Keratinocyte (primary cell): ENCODE data around the gene FIZ1. TPM values are rescaled to one million over a fixed set of nuclear protein-coding genes. Genes with fewer than 3 reads are reported as not detected.

Experiments
- DNase-seq: peaks from one replicate; pipeline ENCODE4 v3.0.0-alpha.2; 2011; ENCODE audit warnings: low read depth, missing footprints, low spot score
- FAIRE-seq: peaks from 2 replicates; lab custom pipeline; 2011; peaks lifted over from hg19 to GRCh38; lab: Jason Lieb, UNC
- H2AFZ ChIP-seq: 2 replicates; pipeline ENCODE4 v1.6.0; 2012; ENCODE audit warnings: low read length, control low read depth, inconsistent platforms; ENCODE audit not compliant: control insufficient read depth
- H3K27ac ChIP-seq: 2 replicates; pipeline ENCODE4 v1.5.1; 2011; ENCODE audit warnings: low read length; ENCODE audit not compliant: control insufficient read depth, insufficient read depth
- H3K27me3 ChIP-seq: 3 replicates; pipeline ENCODE4 v1.6.0; 2011; ENCODE audit warnings: low read length; ENCODE audit not compliant: control insufficient read depth, insufficient read depth; ENCODE audit errors: extremely low read depth
- H3K36me3 ChIP-seq, 2 experiments: 2 replicates in 1 of 2; 3 replicates in 1 of 2; pipeline ENCODE4 v1.5.1; 2011; ENCODE audit warnings: low read length in 2 of 2, mild to moderate bottlenecking in 1 of 2; ENCODE audit not compliant: control insufficient read depth in 2 of 2, insufficient read depth in 2 of 2; ENCODE audit errors: extremely low read depth in 1 of 2
- H3K4me1 ChIP-seq: 3 replicates; pipeline ENCODE4 v1.5.1; 2011; ENCODE audit warnings: low read length; ENCODE audit not compliant: control insufficient read depth, insufficient read depth; ENCODE audit errors: extremely low read depth
- H3K4me2 ChIP-seq: 3 replicates; pipeline ENCODE4 v1.6.0; 2011; ENCODE audit warnings: low read depth, low read length; ENCODE audit not compliant: control insufficient read depth, insufficient read depth; ENCODE audit errors: extremely low read depth
- H3K4me3 ChIP-seq, 3 experiments: fragments of 200-600 bp in 1 of 3; sonication (generic) in 1 of 3; 2 replicates in 2 of 3; 3 replicates in 1 of 3; pipeline ENCODE4 v1.5.1; 2011 to 2016; ENCODE audit warnings: low read length in 3 of 3, mild to moderate bottlenecking in 3 of 3, control low read depth in 2 of 3, inconsistent platforms in 1 of 3, low read depth in 1 of 3, mixed read lengths in 1 of 3, mixed run types in 1 of 3, moderate library complexity in 1 of 3; ENCODE audit not compliant: control insufficient read depth in 2 of 3, insufficient read depth in 2 of 3; ENCODE audit errors: extremely low read depth in 1 of 3
- H3K79me2 ChIP-seq: 2 replicates; pipeline ENCODE4 v1.6.0; 2012; ENCODE audit warnings: low read length; ENCODE audit not compliant: control insufficient read depth, insufficient read depth
- H3K9ac ChIP-seq: 3 replicates; pipeline ENCODE4 v1.6.0; 2011; ENCODE audit warnings: low read length; ENCODE audit not compliant: control insufficient read depth, insufficient read depth; ENCODE audit errors: extremely low read depth
- H3K9me1 ChIP-seq: 3 replicates; pipeline ENCODE4 v1.6.0; 2011; ENCODE audit warnings: low read length; ENCODE audit not compliant: control insufficient read depth, insufficient read depth; ENCODE audit errors: extremely low read depth
- H3K9me3 ChIP-seq: 2 replicates; pipeline ENCODE4 v1.5.1; 2012; ENCODE audit warnings: low read depth, low read length; ENCODE audit not compliant: control insufficient read depth
- H4K20me1 ChIP-seq: 3 replicates; pipeline ENCODE4 v1.6.0; 2011; ENCODE audit warnings: low read length; ENCODE audit not compliant: control insufficient read depth, insufficient read depth; ENCODE audit errors: extremely low read depth
- EZH2 ChIP-seq: IDR thresholded peaks from one replicate; pipeline ENCODE4 v1.6.1; 2012; ENCODE audit warnings: inconsistent platforms, mild to moderate bottlenecking, low read length, moderate library complexity
- dilution Hi-C: fragments of 300-500 bp; cut with MboI; formaldehyde crosslinking; loops from one replicate; pipeline ENCODE4 v1.7.0; 2020; ENCODE audit warnings: low sequenced_read_pairs; ENCODE audit not compliant: extremely low pct_ligation_motif_present
- polyA plus RNA-seq, 5 experiments: library from polyadenylated mRNA; depleted of rRNA in 3 of 5; stranded (reverse) in 3 of 5; stranded (forward) in 1 of 5; unstranded in 1 of 5; fragments of >200 nt; gene quantifications; 1 replicate in 1 of 5; 2 replicates in 3 of 5; 3 replicates in 1 of 5; pipeline versions ENCODE4 v1.2.1 to v1.2.3, GENCODE V29; 2011 to 2012; ENCODE audit warnings: missing spikeins in 2 of 5, low read depth in 1 of 5, low replicate concordance in 1 of 5
- TF ChIP-seq, protein P1 (sequence below), 3 experiments: IDR thresholded peaks in 1 of 3; conservative IDR thresholded peaks in 1 of 3; optimal IDR thresholded peaks in 1 of 3; 2 replicates in 2 of 3; 3 replicates in 1 of 3; pipeline versions ENCODE3 to v1.5.1; 2011; ENCODE audit warnings: low read length in 3 of 3, mild to moderate bottlenecking in 3 of 3, moderate library complexity in 2 of 3, control low read depth in 1 of 3, inconsistent platforms in 1 of 3; ENCODE audit not compliant: insufficient read depth in 2 of 3; ENCODE audit errors: extremely low read depth in 1 of 3

Gene FIZ1
- polyA plus RNA-seq, 1 donor (not counting 4 experiments of a cell fraction or from before 2014, with no cell fraction given) = 2.7 TPM

DNA sequence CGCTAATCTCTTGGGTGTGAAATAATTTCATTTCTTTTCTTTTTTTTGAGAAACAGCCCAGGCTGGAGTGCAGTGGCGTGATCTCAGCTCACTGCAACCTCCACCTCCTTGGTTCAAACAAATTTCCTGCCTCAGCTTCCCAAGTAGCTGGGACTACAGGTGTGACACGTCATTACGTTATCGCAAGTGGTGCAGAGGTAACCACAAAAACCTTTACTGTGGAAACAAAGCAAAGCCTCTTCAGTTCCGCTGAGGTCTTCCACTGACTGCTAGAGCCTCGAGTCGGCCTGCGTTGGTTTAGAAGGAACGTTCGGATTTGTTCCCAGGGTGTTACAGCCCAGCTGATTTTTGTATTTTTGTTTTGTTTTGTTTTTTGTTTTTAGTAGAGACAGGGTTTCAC is 27.0 kb upstream of the FIZ1 start:
- Histone ChIP-seq H3K4me1 (peaks cover 13% of the 10 kb centered on the region), H3K36me3 (no peaks in the 10 kb centered on the region), H4K20me1 (no peaks in the 10 kb centered on the region), H3K9me1 (no peaks in the 10 kb centered on the region), H3K27ac (no peak overlapping the region), H3K79me2 (no peaks in the 10 kb centered on the region), H3K27me3 (no peaks in the 10 kb centered on the region), H2AFZ (no peak overlapping the region), H3K9me3 (no peaks in the 10 kb centered on the region), H3K4me3 (no peak overlapping the region), H3K9ac (no peak overlapping the region), H3K4me2 (no peak overlapping the region)
- dilution Hi-C loops = no loop called here
- FAIRE-seq = no peak
- TF ChIP-seq, protein P1, sequence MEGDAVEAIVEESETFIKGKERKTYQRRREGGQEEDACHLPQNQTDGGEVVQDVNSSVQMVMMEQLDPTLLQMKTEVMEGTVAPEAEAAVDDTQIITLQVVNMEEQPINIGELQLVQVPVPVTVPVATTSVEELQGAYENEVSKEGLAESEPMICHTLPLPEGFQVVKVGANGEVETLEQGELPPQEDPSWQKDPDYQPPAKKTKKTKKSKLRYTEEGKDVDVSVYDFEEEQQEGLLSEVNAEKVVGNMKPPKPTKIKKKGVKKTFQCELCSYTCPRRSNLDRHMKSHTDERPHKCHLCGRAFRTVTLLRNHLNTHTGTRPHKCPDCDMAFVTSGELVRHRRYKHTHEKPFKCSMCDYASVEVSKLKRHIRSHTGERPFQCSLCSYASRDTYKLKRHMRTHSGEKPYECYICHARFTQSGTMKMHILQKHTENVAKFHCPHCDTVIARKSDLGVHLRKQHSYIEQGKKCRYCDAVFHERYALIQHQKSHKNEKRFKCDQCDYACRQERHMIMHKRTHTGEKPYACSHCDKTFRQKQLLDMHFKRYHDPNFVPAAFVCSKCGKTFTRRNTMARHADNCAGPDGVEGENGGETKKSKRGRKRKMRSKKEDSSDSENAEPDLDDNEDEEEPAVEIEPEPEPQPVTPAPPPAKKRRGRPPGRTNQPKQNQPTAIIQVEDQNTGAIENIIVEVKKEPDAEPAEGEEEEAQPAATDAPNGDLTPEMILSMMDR (optimal IDR thresholded peaks at IDR 0.05 in 1 of 3, IDR thresholded peaks at IDR 0.05 in 1 of 3, conservative IDR thresholded peaks at IDR 0.05 in 1 of 3; ENCODE audit: extremely low read depth in 1 of 3, insufficient read depth in 2 of 3, low read length in 3 of 3) = no peak
- TF ChIP-seq EZH2 = no peak
- DNase-seq = no peak

DNA sequence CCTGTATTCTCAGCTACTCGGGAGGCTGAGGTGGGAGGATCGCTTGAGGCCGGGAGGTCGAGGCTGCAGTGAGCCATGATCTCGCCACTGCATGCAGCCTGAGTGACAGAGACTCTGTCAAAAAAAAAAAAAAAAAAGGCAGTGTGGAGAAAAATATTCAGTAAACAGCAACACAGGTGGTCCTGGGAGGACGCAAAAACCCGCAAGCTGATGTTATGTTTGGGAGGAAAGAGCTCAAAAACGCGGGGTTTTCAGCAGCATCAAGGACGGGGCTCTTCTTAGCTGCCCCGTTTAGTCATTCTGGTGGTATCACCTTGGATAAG is 25.6 kb upstream of the FIZ1 start:
- no peak for TF ChIP-seq EZH2
- TF ChIP-seq, protein P1 (optimal IDR thresholded peaks at IDR 0.05 in 1 of 3, IDR thresholded peaks at IDR 0.05 in 1 of 3, conservative IDR thresholded peaks at IDR 0.05 in 1 of 3; ENCODE audit: extremely low read depth in 1 of 3, insufficient read depth in 2 of 3, low read length in 3 of 3) = no peak
- Histone ChIP-seq H3K4me3 (peak overlapping the region in 2 of 3 experiments; percentile 62 to 80), H4K20me1 (peaks cover 3% of the 10 kb centered on the region), H3K27ac (no peak overlapping the region), H3K36me3 (peaks cover 0 to 2% of the 10 kb centered on the region in 2 experiments), H3K4me1 (peaks cover 13% of the 10 kb centered on the region), H3K9me3 (no peaks in the 10 kb centered on the region), H3K9ac (peak overlapping the region; percentile 72), H3K9me1 (no peaks in the 10 kb centered on the region), H3K4me2 (peak overlapping the region; percentile 96), H2AFZ (peak overlapping the region; percentile 98), H3K79me2 (no peaks in the 10 kb centered on the region), H3K27me3 (no peaks in the 10 kb centered on the region)
- dilution Hi-C loops = no loop called here
- DNase-seq (no peak), FAIRE-seq (no peak)
